Kidney capillary endothelial cell (primary cell): Measurements from ENCODE around the gene LMO1.

Source experiments
- DNase-seq: peaks from one replicate; pipeline ENCODE4 v3.0.0-alpha.2; 2018; ENCODE audit warnings: low spot score

LMO1 gene

GRCh38 chr11:8263769-8264410 is at the start of gene LMO1:
LMO1 (minus strand) TSS chr11:8263878; CDS start chr11:8263362, 516 bp downstream.
- DNase-seq: peak; percentile 79

GRCh38 chr11:8312986-8313385 is 49.3 kb upstream of the LMO1 start:
- DNase-seq: no peak

GRCh38 chr11:8311366-8311765 is 47.7 kb upstream of the LMO1 start:
- no peak for DNase-seq

- no peak for DNase-seq
Measured at GRCh38 chr11:8310743-8311298, 47.1 kb upstream of the LMO1 start.

- DNase-seq: no peak
Measured at GRCh38 chr11:8309862-8310261, 46.2 kb upstream of the LMO1 start.

GRCh38 chr11:8309311-8309710 is 45.6 kb upstream of the LMO1 start:
- DNase-seq: no peak

- no peak for DNase-seq
Measured at GRCh38 chr11:8307601-8308000, 43.9 kb upstream of the LMO1 start.

GRCh38 chr11:8301622-8302021 is 37.9 kb upstream of the LMO1 start:
- no peak for DNase-seq

- DNase-seq: peak; percentile 34
Measured at GRCh38 chr11:8298801-8299786, 35.4 kb upstream of the LMO1 start.

GRCh38 chr11:8297781-8298440 is 34.2 kb upstream of the LMO1 start:
- DNase-seq: no peak

GRCh38 chr11:8296872-8297271 is 33.2 kb upstream of the LMO1 start:
- DNase-seq: no peak

- DNase-seq: no peak
Measured at GRCh38 chr11:8296038-8296649, 32.5 kb upstream of the LMO1 start.

- DNase-seq: no peak
Measured at GRCh38 chr11:8294251-8294935, 30.7 kb upstream of the LMO1 start.

GRCh38 chr11:8293171-8293570 is 29.5 kb upstream of the LMO1 start:
- no peak for DNase-seq

- no peak for DNase-seq
Measured at GRCh38 chr11:8292351-8292750, 28.7 kb upstream of the LMO1 start.

- DNase-seq: no peak
Measured at GRCh38 chr11:8291421-8292350, 28.0 kb upstream of the LMO1 start.

GRCh38 chr11:8290081-8290810 is 26.6 kb upstream of the LMO1 start:
- no peak for DNase-seq

GRCh38 chr11:8289492-8289918 is 25.8 kb upstream of the LMO1 start:
- DNase-seq: no peak

GRCh38 chr11:8288824-8289491 is 25.3 kb upstream of the LMO1 start:
- DNase-seq: no peak
